Fibroblast of skin of right biceps (primary cell): Measurements from ENCODE around the gene MFAP5.
"Not testable (repeated sequence)": the region's sequence is repeated elsewhere in the genome, so short reads cannot be mapped to it uniquely, and the experiment has no call there.

Experiments
- DNase-seq: peaks from one replicate; pipeline ENCODE4 v3.0.0-alpha.2; 2013

The MFAP5 gene

GRCh38 chr12:8672381-8672780, 9.8 kb upstream of the MFAP5 start:
- DNase-seq: no peak

- no peak for DNase-seq
Measured at GRCh38 chr12:8668441-8668840, 5.8 kb upstream of the MFAP5 start.

- no peak for DNase-seq
Measured at GRCh38 chr12:8667270-8667669, 4.6 kb upstream of the MFAP5 start.

- peak; percentile 55 for DNase-seq
Measured at GRCh38 chr12:8665759-8666158, 3.1 kb upstream of the MFAP5 start.

GRCh38 chr12:8664228-8664913, 1.7 kb upstream of the MFAP5 start:
- DNase-seq: no peak

- DNase-seq: peak; percentile 39
Measured at GRCh38 chr12:8661751-8662150, 875 bp downstream of the MFAP5 start.

- no peak for DNase-seq
Measured at GRCh38 chr12:8661016-8661415, 1.6 kb downstream of the MFAP5 start.

- DNase-seq: peak; percentile 96
Measured at GRCh38 chr12:8658346-8658745, 4.3 kb downstream of the MFAP5 start.

GRCh38 chr12:8655421-8655820, 7.2 kb downstream of the MFAP5 start:
- DNase-seq: no peak

GRCh38 chr12:8648576-8649205, 13.9 kb downstream of the MFAP5 start:
- no peak for DNase-seq

- DNase-seq: no peak
Measured at GRCh38 chr12:8647968-8648367, 14.7 kb downstream of the MFAP5 start.

- DNase-seq: no peak
Measured at GRCh38 chr12:8644345-8645248, 18.0 kb downstream of the MFAP5 start.

GRCh38 chr12:8642775-8643174, 19.9 kb downstream of the MFAP5 start:
- no peak for DNase-seq

GRCh38 chr12:8639936-8640335, 22.7 kb downstream of the MFAP5 start:
- DNase-seq: no peak

- no peak for DNase-seq
Measured at GRCh38 chr12:8638951-8639350, 23.7 kb downstream of the MFAP5 start.

- no peak for DNase-seq
Measured at GRCh38 chr12:8637666-8638065, 25.0 kb downstream of the MFAP5 start.

- no peak for DNase-seq
Measured at GRCh38 chr12:8637244-8637643, 25.4 kb downstream of the MFAP5 start.

- no peak for DNase-seq
Measured at GRCh38 chr12:8636581-8636980, 26.0 kb downstream of the MFAP5 start.

GRCh38 chr12:8636007-8636346, 26.6 kb downstream of the MFAP5 start:
- not testable (repeated sequence) for DNase-seq

GRCh38 chr12:8635342-8636006, 27.2 kb downstream of the MFAP5 start:
- DNase-seq: not testable (repeated sequence)

GRCh38 chr12:8630131-8630530, 32.5 kb downstream of the MFAP5 start:
- DNase-seq: no peak

- peak; percentile 59 for DNase-seq
Measured at GRCh38 chr12:8629486-8630033, 33.1 kb downstream of the MFAP5 start.

- DNase-seq: peak; percentile 22
Measured at GRCh38 chr12:8628731-8629130, 33.9 kb downstream of the MFAP5 start.
